GM12892 (cell line): ENCODE results near the gene DPF1.

Experiments
- POLR2A ChIP-seq: IDR thresholded peaks from 2 replicates; pipeline ENCODE4 v1.6.1; 2011; ENCODE audit warnings: low read depth, low read length, control low read depth
- POLR2AphosphoS5 ChIP-seq: IDR thresholded peaks from 2 replicates; pipeline ENCODE4 v1.6.1; 2011; ENCODE audit warnings: low read depth, low read length, control low read depth
- TAF1 ChIP-seq: IDR thresholded peaks from 2 replicates; pipeline ENCODE4 v1.6.1; 2011; ENCODE audit warnings: low read depth, mild to moderate bottlenecking, control low read depth, low read length, borderline replicate concordance

DNA sequence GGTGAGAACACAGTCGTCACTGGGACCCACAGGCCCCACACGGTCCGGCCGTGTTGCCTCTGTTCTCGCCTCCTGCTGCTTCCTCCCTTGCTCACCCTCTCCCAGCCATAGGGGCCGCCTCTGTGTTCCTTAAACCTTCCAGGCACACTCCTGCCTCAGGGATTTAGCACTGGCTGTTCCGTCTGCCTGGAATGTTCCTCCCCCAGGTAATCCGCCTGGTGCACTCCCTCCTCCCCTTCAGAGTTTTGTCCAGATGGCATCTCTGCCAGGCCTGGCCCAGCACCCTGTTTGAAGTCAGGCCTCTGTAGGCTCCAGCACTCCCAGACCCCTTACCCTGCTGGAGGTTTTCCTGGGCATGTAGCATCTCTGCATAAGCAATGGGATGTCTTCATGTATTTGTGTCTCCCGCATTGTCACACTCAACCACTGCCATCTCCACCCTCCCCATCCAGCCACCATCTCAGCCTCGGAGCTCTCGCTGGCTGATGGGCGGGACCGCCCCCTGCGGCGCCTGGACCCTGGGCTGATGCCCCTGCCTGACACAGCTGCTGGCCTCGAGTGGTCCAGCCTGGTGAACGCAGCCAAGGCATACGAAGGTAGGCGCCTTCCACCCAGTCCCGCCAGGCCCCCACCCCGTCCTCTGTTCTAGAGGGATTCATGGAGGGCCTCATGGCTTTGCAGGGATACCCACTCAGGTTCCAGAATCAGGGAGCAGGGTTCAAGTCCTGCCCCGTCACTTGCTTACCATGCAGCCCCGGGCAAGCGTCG, 25.9 kb downstream of the DPF1 start:
- TF ChIP-seq POLR2AphosphoS5, result no peak
- no peak for TF ChIP-seq POLR2A
- no peak for TF ChIP-seq TAF1
